GM11168 (cell line): Measurements from ENCODE around the gene SKAP1.

Experiments
- in situ Hi-C: fragments of 300-500 bp; cut with MboI; formaldehyde crosslinking; loops from one replicate; pipeline ENCODE4 v1.12.0; 2022; ENCODE audit warnings: low sequenced_read_pairs; ENCODE audit not compliant: unreplicated experiment

Gene SKAP1

DNA sequence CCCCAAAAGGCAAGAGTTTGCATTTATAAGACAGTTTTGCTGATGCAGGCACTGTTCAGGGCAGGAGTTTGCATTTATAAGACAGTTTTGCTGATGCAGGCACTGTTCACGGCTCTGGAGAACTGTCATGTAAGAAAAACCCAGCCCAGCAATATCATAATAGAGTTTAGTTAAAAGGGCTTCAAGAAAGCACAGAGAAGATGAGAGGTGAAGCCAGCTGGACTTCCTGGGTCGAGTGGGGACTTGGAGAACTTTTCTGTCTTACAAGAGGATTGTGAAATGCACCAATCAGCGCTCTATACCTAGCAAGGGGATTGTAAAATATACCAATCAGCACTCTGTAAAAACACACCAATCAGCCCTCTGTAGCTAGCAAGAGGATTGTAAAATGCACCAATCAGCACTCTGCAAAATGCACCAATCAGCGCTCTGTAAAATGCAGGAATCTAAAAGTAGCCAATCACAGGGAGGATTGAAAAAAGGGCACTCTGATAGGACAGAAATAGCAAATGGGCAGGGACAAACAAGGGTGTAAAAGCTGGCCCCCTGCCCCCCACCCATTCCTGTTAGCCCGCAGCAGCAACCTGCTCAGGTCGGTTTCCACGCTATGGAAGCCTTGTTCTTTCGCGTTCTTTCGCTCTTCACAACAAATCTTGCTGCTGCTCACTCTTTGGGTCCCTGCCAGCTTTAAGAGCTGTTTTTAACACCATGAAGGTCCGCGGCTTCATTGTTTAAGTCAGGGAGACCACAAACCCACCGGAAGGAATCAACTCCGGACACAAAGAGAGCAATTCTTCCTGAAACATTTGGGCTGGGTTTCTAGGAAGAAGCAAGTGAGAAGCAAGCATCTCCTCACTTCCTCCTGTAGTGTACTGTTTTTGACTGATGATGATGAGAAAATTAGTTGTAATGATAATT lies 327.0 kb downstream of the SKAP1 start:
- in situ Hi-C loops: no loop called here

- in situ Hi-C loops: no loop called here
Observed at GRCh38 chr17:48102043-48102750, 327.8 kb downstream of the SKAP1 start.

- in situ Hi-C loops: no loop called here
Observed at GRCh38 chr17:48101012-48101720, 328.8 kb downstream of the SKAP1 start, which contains the start of gene CBX1. Gene CBX1, minus strand, starts transcription at chr17:48101478. Its CDS starts 24,474 bp downstream, at chr17:48077004.

- in situ Hi-C loops: no loop called here
Observed at GRCh38 chr17:48100591-48101011, 329.4 kb downstream of the SKAP1 start.

DNA sequence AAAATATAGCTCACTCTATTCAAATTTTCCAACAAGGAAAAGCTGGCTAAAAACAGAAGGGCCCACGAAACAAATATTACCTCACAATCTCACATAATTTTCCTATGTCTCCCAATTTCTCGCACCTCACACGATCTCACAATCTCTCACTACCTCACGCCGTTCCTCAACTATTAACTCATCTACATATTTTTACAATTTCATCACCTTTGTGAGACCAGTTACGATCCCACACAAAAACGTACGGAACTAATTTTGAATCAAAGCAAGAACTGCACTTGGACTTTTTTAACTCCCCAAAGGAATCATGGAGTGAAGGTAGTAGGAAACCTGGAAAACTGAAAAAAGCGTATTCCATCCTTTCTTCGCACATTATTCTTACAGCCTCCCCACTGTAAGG lies 329.9 kb downstream of the SKAP1 start:
- in situ Hi-C loops: no loop called here

DNA sequence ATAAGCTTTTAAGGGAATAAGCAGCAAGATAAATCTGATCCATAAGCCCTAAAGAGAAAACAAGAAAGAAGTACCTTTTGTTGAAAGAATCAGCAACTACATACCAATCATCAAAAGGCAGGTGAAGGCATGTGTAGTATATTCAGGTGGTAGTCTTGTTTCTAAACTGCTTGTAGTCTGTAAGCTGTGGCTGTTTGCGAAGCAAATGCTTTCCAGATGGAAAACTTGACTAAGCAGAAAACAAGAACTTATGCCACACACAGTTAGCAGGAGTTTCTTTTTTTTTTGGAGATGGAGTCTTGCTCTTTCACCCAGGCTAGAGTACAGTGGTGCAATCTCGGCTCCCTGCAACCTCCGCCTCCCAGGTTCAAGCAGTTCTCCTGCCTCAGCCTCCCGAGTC lies 334.4 kb downstream of the SKAP1 start:
- in situ Hi-C loops: no loop called here

GRCh38 chr17:48093341-48094045 lies 336.5 kb downstream of the SKAP1 start:
- in situ Hi-C loops: no loop called here

DNA sequence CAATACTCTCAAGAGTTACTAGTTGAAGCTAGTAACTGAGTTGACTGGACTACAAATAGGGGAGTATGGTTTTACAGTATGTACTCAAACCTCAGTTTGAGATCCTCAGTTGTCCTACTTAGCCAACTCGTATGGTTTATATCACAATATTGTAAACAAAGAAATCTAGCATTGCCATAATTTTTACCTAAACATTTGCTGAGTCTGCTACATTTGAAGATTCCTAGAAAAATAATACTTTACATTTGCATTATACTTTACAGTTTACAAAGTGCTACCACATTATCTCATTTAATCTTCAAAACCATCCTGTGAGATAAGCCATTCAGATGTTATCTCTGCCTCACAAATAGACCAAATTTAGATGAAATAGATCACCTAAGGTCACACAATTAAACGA lies 345.1 kb downstream of the SKAP1 start:
- in situ Hi-C loops: loop anchor here (10.0 kb wide), 1 partner anchor 50 kb away; no protein-coding TSS in a partner anchor
